Brain microvascular endothelial cell (primary cell): ENCODE measurements around the gene HOXB4.
"Not testable (repeated sequence)": the region's sequence is repeated elsewhere in the genome, so short reads cannot be mapped to it uniquely, and the experiment has no call there.

ENCODE experiments used
- DNase-seq: peaks from one replicate; pipeline ENCODE4 v3.0.0-alpha.2; 2020
- H3K27ac ChIP-seq: fragments of 250-450 bp; sonication (Bioruptor Pico); 2 replicates; pipeline ENCODE4 v1.5.1; 2020; ENCODE audit warnings: mild to moderate bottlenecking, moderate library complexity
- H3K27me3 ChIP-seq: fragments of 250-450 bp; sonication (Bioruptor Pico); replicated peaks from 2 replicates; pipeline ENCODE4 v1.5.1; 2020; ENCODE audit warnings: mild to moderate bottlenecking
- H3K36me3 ChIP-seq: fragments of 250-450 bp; sonication (Bioruptor Pico); replicated peaks from 2 replicates; pipeline ENCODE4 v1.5.1; 2020; ENCODE audit warnings: mild to moderate bottlenecking
- H3K4me3 ChIP-seq: 2 replicates; pipeline ENCODE4 v1.5.1; 2011; ENCODE audit warnings: low read depth, mild to moderate bottlenecking, control low read depth, low read length, moderate library complexity
- CTCF ChIP-seq: IDR thresholded peaks from 2 replicates; pipeline ENCODE4 v1.5.1; 2011; ENCODE audit warnings: low read depth, mild to moderate bottlenecking, moderate library complexity, low read length, control low read depth, inconsistent platforms; ENCODE audit errors: missing control alignments
- in situ Hi-C: cut with HindIII; loops from 2 replicates; pipeline ENCODE4 v1.10.0; 2017; ENCODE audit warnings: low sequenced_read_pairs, low pct_ligation_motif_present

HOXB4 gene

GRCh38 chr17:48537316-48537715, 40.8 kb downstream of the HOXB4 start:
- DNase-seq: no peak
- no peak for TF ChIP-seq CTCF
- Histone ChIP-seq H3K4me3 (no peak overlapping the region), H3K27ac (no peak overlapping the region), H3K27me3 (peaks cover 37% of the 10 kb centered on the region), H3K36me3 (no peaks in the 10 kb centered on the region)
- in situ Hi-C loops: no loop called here

- in situ Hi-C loops, H3K27ac ChIP-seq, H3K36me3 ChIP-seq, DNase-seq, H3K4me3 ChIP-seq: not testable (repeated sequence)
- peaks cover 37% of the 10 kb centered on the region for H3K27me3 ChIP-seq
These were observed 42.2 kb downstream of the HOXB4 start for GRCh38 chr17:48535793-48536559.

- no peak for DNase-seq
- no peak for TF ChIP-seq CTCF
- Histone ChIP-seq H3K36me3 (no peaks in the 10 kb centered on the region), H3K4me3 (no peak overlapping the region), H3K27ac (no peak overlapping the region), H3K27me3 (peaks cover 54% of the 10 kb centered on the region)
- in situ Hi-C loops: no loop called here
These were observed 45.9 kb downstream of the HOXB4 start for GRCh38 chr17:48532261-48532660.

- Histone ChIP-seq H3K27me3 (peaks cover 68% of the 10 kb centered on the region), H3K27ac (no peak within 1 kb of the TSS), H3K4me3 (no peak within 1 kb of the TSS), H3K36me3 (no peaks in the 10 kb centered on the region)
- in situ Hi-C loops: no loop called here
- DNase-seq: no peak
- no peak for TF ChIP-seq CTCF
These were observed 47.3 kb downstream of the HOXB4 start, which contains the start of gene HOXB1 for GRCh38 chr17:48530887-48531272. TSS of gene HOXB1 (minus strand) at chr17:48531011. CDS start at chr17:48530904, 107 bp downstream.

GRCh38 chr17:48530208-48530886, 47.8 kb downstream of the HOXB4 start:
- H3K36me3 ChIP-seq: no peaks in the 10 kb centered on the region
- DNase-seq: no peak
- in situ Hi-C loops: no loop called here
- peaks cover 71% of the 10 kb centered on the region for H3K27me3 ChIP-seq
- no peak overlapping the region for H3K27ac ChIP-seq
- no peak overlapping the region for H3K4me3 ChIP-seq
- no peak for TF ChIP-seq CTCF

- in situ Hi-C loops: no loop called here
- no peak overlapping the region for H3K4me3 ChIP-seq
- H3K27me3 ChIP-seq: peaks cover 74% of the 10 kb centered on the region
- no peak for DNase-seq
- H3K36me3 ChIP-seq: no peaks in the 10 kb centered on the region
- no peak overlapping the region for H3K27ac ChIP-seq
- TF ChIP-seq CTCF: no peak
These were observed 48.5 kb downstream of the HOXB4 start for GRCh38 chr17:48529683-48530009.
